K562 (cell line): Measurements from ENCODE around the gene PPP1R13L. TPM values are rescaled to one million over a fixed set of nuclear protein-coding genes. Genes with fewer than 3 reads are reported as not detected.

Experiments used
- CREBBP ChIP-seq: IDR thresholded peaks from one replicate; pipeline ENCODE4 v1.6.1; 2012; ENCODE audit warnings: low read depth, mild to moderate bottlenecking, control low read depth, inconsistent platforms, low read length
- HBP1 ChIP-seq: fragments of 450-650 bp; formaldehyde crosslinking; IDR thresholded peaks from 2 replicates; pipeline ENCODE4 v1.4.0; 2022; ENCODE audit warnings: missing genetic modification characterization
- HDAC1 ChIP-seq, 2 experiments: fragments of 450-650 bp; IDR thresholded peaks; 2 replicates each; pipeline ENCODE4 v1.6.1; 2016 to 2017; ENCODE audit warnings: inconsistent platforms in 1 of 2, mild to moderate bottlenecking in 1 of 2, moderate library complexity in 1 of 2
- HDGF ChIP-seq: fragments of 450-650 bp; IDR thresholded peaks from 2 replicates; pipeline ENCODE4 v1.6.1; 2016
- JUNB ChIP-seq: fragments of 450-650 bp; formaldehyde crosslinking; conservative IDR thresholded peaks from 2 replicates; pipeline ENCODE4 v1.4.0; 2020; ENCODE audit warnings: mild to moderate bottlenecking
- LARP7 ChIP-seq: fragments of 450-650 bp; IDR thresholded peaks from 2 replicates; pipeline ENCODE4 v1.6.1; 2016
- MYC ChIP-seq, 2 experiments: fragments of 250-450 bp in 1 of 2; sonication (Bioruptor Pico) in 1 of 2; IDR thresholded peaks; 2 replicates each; pipeline versions ENCODE4 v1.5.1 to v1.6.1; 2012 to 2021; ENCODE audit warnings: low read depth in 2 of 2, borderline replicate concordance in 1 of 2, improper control_type of control experiment in 1 of 2, low read length in 1 of 2, mild to moderate bottlenecking in 1 of 2, moderate library complexity in 1 of 2
- SMARCC2 ChIP-seq: fragments of 450-650 bp; IDR thresholded peaks from 2 replicates; pipeline ENCODE4 v1.6.1; 2017; ENCODE audit warnings: antibody characterized with exemption, moderate library complexity, mild to moderate bottlenecking, low read depth
- SRSF9 ChIP-seq: fragments of 200-400 bp; formaldehyde crosslinking; IDR thresholded peaks from 2 replicates; pipeline ENCODE4 v1.6.1; 2017; ENCODE audit warnings: low read depth, low read length, borderline replicate concordance
- THAP12 ChIP-seq: fragments of 250-450 bp; sonication (Bioruptor Pico); IDR thresholded peaks from 2 replicates; pipeline ENCODE4 v1.9.0; 2021; ENCODE audit warnings: mild to moderate bottlenecking, inconsistent platforms
- USF1 ChIP-seq: sonication (generic); formaldehyde crosslinking; IDR thresholded peaks from 2 replicates; pipeline ENCODE4 v1.9.0; 2022; ENCODE audit warnings: mild to moderate bottlenecking, missing genetic modification reagents
- ZNF395 ChIP-seq: fragments of 200-800 bp; sonication (Bioruptor generic); IDR thresholded peaks from 2 replicates; pipeline ENCODE4 v1.6.1; 2017; ENCODE audit warnings: missing genetic modification characterization, missing compliant biosample characterization
- ZSCAN29 ChIP-seq: fragments of 450-650 bp; IDR thresholded peaks from 2 replicates; pipeline ENCODE4 v1.6.1; 2017
- polyA plus RNA-seq, 8 experiments: library from polyadenylated mRNA; depleted of rRNA in 4 of 8; stranded (reverse) in 5 of 8; unstranded in 3 of 8; fragments of >200 nt; fragmentation: Nextera tagmentation in 2 of 8; fragmentation: Illumina TruSeq in 1 of 8; extraction: Ambion mirVana in 2 of 8; extraction: Trizol in 1 of 8; gene quantifications; 2 replicates each; pipeline versions ENCODE4 v1.2.1 to v1.2.3, GENCODE V29; 2011 to 2014; ENCODE audit warnings: inconsistent platforms in 1 of 8, missing spikeins in 1 of 8
- total RNA-seq, 7 experiments: library from RNA; depleted of rRNA in 6 of 7; stranded (reverse); fragments of >200 nt in 6 of 7; fragmentation: Illumina TruSeq in 2 of 7; extraction: Trizol in 2 of 7; gene quantifications; 2 replicates each; pipeline versions ENCODE4 v1.2.1 to v1.2.3, GENCODE V29; 2011 to 2021; ENCODE audit warnings: low replicate concordance in 1 of 7

Gene PPP1R13L
- total and polyA plus RNA-seq, 9 of the 15 experiments (the other 6 are each of a cell fraction or from before 2014, with no cell fraction given), result 0.32 to 6.7 (median 2.0) TPM

- TF ChIP-seq HBP1 (CRISPR knock-in tag) (0 out of 2 replicates have a peak, but pooled peaks have one; percentile 20), LARP7 (peak; percentile 38; the same call in 1 of the 2 replicates), USF1 (CRISPR knock-in tag) (peak; percentile 38; the same call in 1 of the 2 replicates), SMARCC2 (no peak), CREBBP (no peak), SRSF9 (no peak), HDAC1 (IDR thresholded peaks at IDR 0.05) (0 out of 4 replicates have a peak, but pooled peaks of 1 of the 2 experiments have one; percentile 36), ZSCAN29 (no peak), THAP12 (no peak), HDGF (peak; percentile 35; the same call in 1 of the 2 replicates), MYC (IDR thresholded peaks at IDR 0.05; ENCODE audit: low read depth, low read length) (no peak), MYC (CRISPR knock-in tag; IDR thresholded peaks at IDR 0.05; ENCODE audit: borderline replicate concordance, low read depth) (0 out of 2 replicates have a peak, but pooled peaks have one; percentile 19), ZNF395 (peak; percentile 62), JUNB (CRISPR knock-in tag) (no peak)
Measured at GRCh38 chr19:45440259-45440638, 35.4 kb upstream of the PPP1R13L start (continued).
